Fibroblast of the aortic adventitia (primary cell): ENCODE data around the gene SLC22A4. TPM values are rescaled to one million over a fixed set of nuclear protein-coding genes. Genes with fewer than 3 reads are reported as not detected.

Source experiments
- DNase-seq: peaks from one replicate; pipeline ENCODE4 v3.0.0-alpha.2; 2010; ENCODE audit warnings: low read depth
- H3K4me3 ChIP-seq: 2 replicates; pipeline ENCODE4 v1.5.1; 2011; ENCODE audit warnings: low read depth, mild to moderate bottlenecking, control low read depth, low read length, moderate library complexity
- CTCF ChIP-seq: IDR thresholded peaks from 2 replicates; pipeline ENCODE4 v1.5.1; 2011; ENCODE audit warnings: mild to moderate bottlenecking, low read length, control low read depth, inconsistent platforms; ENCODE audit not compliant: insufficient read depth
- total RNA-seq: library from RNA; depleted of rRNA; stranded (reverse); fragments of >200 nt; gene quantifications from 2 replicates; pipeline ENCODE4 v1.2.3, GENCODE V29; 2012; ENCODE audit warnings: low replicate concordance

Gene SLC22A4
- total RNA-seq, 1 donor: 5.7 TPM

GRCh38 chr5:132267166-132267739 is 26.9 kb upstream of the SLC22A4 start:
- no peak for TF ChIP-seq CTCF
- no peak for DNase-seq
- no peak overlapping the region for H3K4me3 ChIP-seq

- no peak for TF ChIP-seq CTCF
- H3K4me3 ChIP-seq: no peak overlapping the region
- no peak for DNase-seq
These were observed 26.0 kb upstream of the SLC22A4 start for GRCh38 chr5:132267931-132268768.

- TF ChIP-seq CTCF: no peak
- peak; percentile 60 for DNase-seq
These were observed 25.2 kb upstream of the SLC22A4 start for GRCh38 chr5:132268769-132269551.

GRCh38 chr5:132269635-132270334 is 24.4 kb upstream of the SLC22A4 start:
- no peak for DNase-seq
- H3K4me3 ChIP-seq: no peak overlapping the region
- TF ChIP-seq CTCF: no peak

More at GRCh38 chr5:132268769-132269551, 25.2 kb upstream of the SLC22A4 start:
- no peak overlapping the region for H3K4me3 ChIP-seq

- no peak for DNase-seq
- H3K4me3 ChIP-seq: no peak overlapping the region
- no peak for TF ChIP-seq CTCF
These were observed 23.9 kb upstream of the SLC22A4 start for GRCh38 chr5:132270335-132270665.

GRCh38 chr5:132270706-132271105 is 23.5 kb upstream of the SLC22A4 start:
- TF ChIP-seq CTCF: no peak
- no peak for DNase-seq
- no peak overlapping the region for H3K4me3 ChIP-seq
